ENCODE results near the gene PDE9A.

GRCh38 chr21:42680058-42680330, 26.6 kb downstream of the PDE9A start:
- no peak for TF ChIP-seq POLR2A (IDR thresholded peaks at IDR 0.05; ENCODE audit: low read depth, low read length)
- no peak for TF ChIP-seq POLR2AphosphoS5 (IDR thresholded peaks at IDR 0.05; ENCODE audit: low read depth, low read length)
- TF ChIP-seq TAF1 (IDR thresholded peaks at IDR 0.05; ENCODE audit: low read depth, low read length) = no peak
